G401 (cell line): ENCODE results near the gene TM4SF5. TPM values are rescaled to one million over a fixed set of nuclear protein-coding genes. Genes with fewer than 3 reads are reported as not detected.
A peak's percentile ranks its signal among the peaks of the same experiment; 100 is the strongest.

Experiments
- DNase-seq: peaks from one replicate; pipeline ENCODE4 v3.0.0-alpha.2; 2015; ENCODE audit warnings: low spot score
- in situ Hi-C: cut with HindIII; loops from 2 replicates; pipeline ENCODE4 v1.10.0; 2016; ENCODE audit warnings: low sequenced_read_pairs, mixed read lengths
- total RNA-seq: library from RNA; depleted of rRNA; stranded (reverse); fragments of >200 nt; shearing (Covaris generic); gene quantifications from 2 replicates; pipeline ENCODE4 v1.2.3, GENCODE V29; 2014

The TM4SF5 gene
- total RNA-seq, 1 experiment from 2014 or later = not detected

DNA sequence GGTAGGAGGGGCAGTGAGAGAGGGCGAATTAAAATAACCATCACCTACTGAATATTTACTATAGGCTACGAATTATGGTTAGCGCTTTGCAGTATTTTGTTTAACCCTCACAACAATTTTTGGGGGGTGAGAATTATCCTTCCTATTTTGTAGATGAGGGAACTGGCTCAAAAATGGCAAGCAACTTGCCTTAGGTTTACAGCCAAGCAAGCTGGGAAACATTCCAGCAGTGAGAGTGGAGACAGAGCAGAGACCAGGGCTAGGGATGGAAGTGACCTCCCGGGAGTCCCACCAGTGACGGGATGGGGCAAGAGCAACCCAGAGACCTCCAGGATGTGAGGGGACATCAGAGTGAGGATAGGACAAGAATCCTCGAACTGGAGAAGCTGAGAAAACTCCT is 14.8 kb downstream of the TM4SF5 start:
- peak; percentile 58 for DNase-seq

GRCh38 chr17:4788159-4788806 is 16.6 kb downstream of the TM4SF5 start:
- in situ Hi-C loops = no loop called here
- DNase-seq = no peak

More for the DNA sequence above, 14.8 kb downstream of the TM4SF5 start:
- in situ Hi-C loops = no loop called here

DNA sequence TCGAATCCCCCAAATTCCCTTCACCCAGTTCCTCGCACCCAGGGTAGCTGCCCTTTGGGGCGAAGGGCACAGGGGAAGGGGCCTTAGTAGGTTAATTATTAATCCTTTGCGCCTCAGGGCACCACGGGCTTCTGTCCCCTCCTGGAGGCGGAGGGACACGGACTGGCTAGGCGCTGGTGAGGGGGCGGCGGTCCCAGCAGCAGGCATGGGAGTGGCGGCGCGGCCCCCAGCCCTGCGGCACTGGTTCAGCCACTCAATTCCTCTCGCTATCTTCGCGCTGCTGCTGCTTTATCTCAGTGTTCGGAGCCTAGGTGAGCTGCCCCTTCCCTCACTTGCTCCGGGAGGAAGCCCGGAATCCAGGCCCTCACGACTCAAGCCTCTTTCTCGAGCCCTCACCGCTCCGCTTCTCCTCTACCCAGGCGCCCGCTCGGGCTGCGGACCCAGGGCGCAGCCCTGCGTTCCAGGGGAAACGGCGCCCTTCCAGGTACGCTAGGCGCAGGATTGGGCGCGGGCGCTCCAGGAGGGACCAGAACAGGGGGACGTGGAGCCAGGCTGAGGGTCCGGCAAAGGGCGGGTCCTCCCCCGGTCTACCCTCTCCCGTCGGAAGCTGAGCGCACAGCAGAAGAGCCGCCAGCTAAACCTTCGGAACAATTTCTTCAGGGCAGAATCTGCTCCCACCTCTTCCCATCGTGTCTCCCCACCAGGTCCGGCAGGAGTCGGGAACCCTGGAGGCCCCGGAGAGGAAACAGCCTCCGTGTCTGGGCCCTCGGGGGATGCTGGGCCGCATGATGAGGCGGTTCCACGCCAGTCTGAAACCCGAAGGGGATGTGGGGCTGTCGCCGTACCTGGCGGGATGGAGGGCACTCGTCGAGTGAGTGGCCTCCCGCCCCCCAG is 17.4 kb downstream of the TM4SF5 start, which contains the start of gene GLTPD2:
GLTPD2 (plus strand) TSS at position 158 of the 894 bp plus-strand sequence; CDS start at position 206, 48 bp downstream.
- in situ Hi-C loops = no loop called here
- no peak for DNase-seq

DNA sequence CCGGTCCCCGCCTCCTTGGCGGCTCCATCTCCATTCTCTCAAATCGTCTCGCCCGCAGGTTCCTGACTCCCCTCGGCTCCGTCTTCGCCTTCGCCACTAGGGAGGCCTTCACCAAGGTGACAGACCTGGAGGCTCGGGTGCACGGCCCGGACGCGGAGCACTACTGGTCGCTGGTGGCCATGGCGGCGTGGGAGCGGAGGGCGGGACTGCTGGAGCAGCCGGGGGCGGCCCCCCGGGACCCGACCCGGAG is 17.9 kb downstream of the TM4SF5 start:
- in situ Hi-C loops = no loop called here
- peak; percentile 52 for DNase-seq

- in situ Hi-C loops = no loop called here
Measured at GRCh38 chr17:4789951-4790704, 18.4 kb downstream of the TM4SF5 start.

GRCh38 chr17:4790705-4791088 is 19.0 kb downstream of the TM4SF5 start:
- no peak for DNase-seq
- in situ Hi-C loops = no loop called here

More at GRCh38 chr17:4789951-4790704, 18.4 kb downstream of the TM4SF5 start:
- peak; percentile 86 for DNase-seq

GRCh38 chr17:4795168-4795567 is 23.5 kb downstream of the TM4SF5 start:
- in situ Hi-C loops = no loop called here
- no peak for DNase-seq

DNA sequence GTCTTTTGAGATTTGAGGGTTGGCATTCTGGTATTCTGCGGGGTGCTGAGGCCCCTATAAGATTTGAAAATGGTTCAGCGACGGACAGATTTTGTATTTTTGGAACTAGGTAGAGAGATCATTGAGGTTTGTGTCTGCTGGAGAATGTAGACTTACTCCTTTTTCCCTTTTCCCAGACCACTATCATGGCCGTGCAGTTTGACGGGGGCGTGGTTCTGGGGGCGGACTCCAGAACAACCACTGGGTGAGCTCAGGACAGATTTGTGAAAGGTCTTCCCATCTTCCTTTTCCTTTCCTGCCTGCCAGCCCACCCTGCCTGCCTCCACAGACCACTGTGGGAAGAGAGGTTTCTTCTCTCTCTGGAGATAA is 24.9 kb downstream of the TM4SF5 start:
- peak; percentile 21 for DNase-seq
- in situ Hi-C loops = no loop called here

- in situ Hi-C loops = no loop called here
- DNase-seq = no peak
Measured at GRCh38 chr17:4800462-4801196, 28.9 kb downstream of the TM4SF5 start.

- in situ Hi-C loops = no loop called here
- no peak for DNase-seq
Measured at GRCh38 chr17:4802228-4802627, 30.5 kb downstream of the TM4SF5 start, which contains the start of gene C17orf114. Gene C17orf114, minus strand, starts transcription at chr17:4802328.

DNA sequence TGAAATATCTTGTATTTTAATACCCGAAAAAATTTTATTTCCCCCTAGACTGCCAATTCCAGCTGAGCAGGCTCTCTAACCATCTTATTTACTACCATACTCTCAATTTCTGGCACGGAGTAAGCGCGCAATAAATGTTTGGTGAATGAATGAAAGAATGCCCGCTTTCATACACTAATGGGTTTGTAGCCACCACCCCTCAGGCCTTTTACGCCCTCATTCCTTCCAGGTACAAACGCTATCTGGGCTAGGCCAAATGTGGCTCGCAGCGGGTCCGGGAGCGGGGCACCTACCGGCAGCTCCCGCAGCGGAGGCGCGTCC is 34.7 kb downstream of the TM4SF5 start:
- DNase-seq = peak; percentile 33
- in situ Hi-C loops = no loop called here

DNA sequence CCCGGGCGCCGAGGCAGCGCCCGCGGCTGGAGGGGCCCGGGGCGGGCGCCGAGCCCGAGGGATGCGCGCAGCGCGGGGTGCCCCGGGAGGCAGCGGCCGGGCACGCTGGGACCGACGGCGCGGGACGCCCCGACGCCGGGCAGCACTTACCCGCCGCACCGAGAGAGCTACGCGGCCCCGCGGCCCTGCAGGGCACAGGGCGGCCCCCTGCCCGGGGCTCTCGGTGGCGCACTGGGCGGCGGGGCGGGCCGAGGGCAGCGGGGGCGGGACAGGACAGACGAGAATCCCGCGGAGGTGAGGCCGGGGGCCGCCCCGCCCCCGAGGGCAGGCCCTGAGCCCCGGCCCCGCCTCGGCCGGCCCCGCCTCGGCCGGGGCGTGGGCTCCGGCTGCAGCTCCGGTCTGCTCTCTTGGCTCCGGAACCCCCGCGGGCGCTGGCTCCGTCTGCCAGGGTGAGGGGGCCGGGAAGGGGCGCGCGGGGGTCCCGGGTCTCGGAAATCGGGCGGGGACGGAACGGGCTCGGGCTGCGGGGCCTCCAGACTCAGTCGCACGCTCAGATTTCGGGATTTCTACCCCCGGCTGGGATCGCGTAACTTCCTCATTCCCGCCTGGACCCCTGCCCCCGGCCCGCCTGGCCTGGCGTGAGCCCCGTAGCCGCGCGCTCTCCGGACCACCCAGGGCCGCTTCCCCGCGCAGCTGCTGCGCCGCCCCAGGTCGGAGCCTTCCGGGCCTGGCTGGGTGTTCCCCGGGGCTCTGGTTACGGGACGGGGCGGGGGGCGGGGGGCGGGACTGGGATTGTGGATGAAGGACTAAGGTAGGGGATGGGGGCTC is 35.3 kb downstream of the TM4SF5 start, which contains the start of gene PLD2:
PLD2 (plus strand) TSS at position 376 of the 828 bp plus-strand sequence. CDS start 621 bp downstream, outside the sequence.
- in situ Hi-C loops = no loop called here
- peak; percentile 81 for DNase-seq

- no peak for DNase-seq
- in situ Hi-C loops = no loop called here
Measured at GRCh38 chr17:4807605-4808377, 36.1 kb downstream of the TM4SF5 start.

DNA sequence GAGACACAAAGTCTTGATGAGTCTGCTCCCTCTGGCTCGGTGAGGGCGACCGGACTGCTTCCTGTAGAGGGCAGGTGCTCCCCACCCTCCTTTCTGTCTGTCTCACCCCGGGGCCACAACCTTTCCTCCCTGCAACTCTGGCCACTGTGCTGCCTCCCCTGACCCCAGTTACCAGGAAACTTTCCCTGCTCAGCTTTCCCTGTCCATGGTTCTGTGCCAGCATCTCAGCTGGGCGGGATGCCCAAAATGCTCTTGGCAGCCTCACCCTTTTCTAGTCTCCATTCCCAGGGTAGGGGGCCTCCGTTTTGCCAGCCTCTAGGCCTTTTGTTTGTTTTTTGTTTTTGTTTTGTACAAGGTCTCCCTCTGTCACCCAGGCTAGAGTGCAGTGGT is 36.7 kb downstream of the TM4SF5 start:
- in situ Hi-C loops = no loop called here
- DNase-seq = peak; percentile 63

- in situ Hi-C loops = no loop called here
- DNase-seq = no peak
Measured at GRCh38 chr17:4810696-4811290, 39.1 kb downstream of the TM4SF5 start.

GRCh38 chr17:4811471-4811870 is 39.8 kb downstream of the TM4SF5 start:
- DNase-seq = no peak
- in situ Hi-C loops = no loop called here

DNA sequence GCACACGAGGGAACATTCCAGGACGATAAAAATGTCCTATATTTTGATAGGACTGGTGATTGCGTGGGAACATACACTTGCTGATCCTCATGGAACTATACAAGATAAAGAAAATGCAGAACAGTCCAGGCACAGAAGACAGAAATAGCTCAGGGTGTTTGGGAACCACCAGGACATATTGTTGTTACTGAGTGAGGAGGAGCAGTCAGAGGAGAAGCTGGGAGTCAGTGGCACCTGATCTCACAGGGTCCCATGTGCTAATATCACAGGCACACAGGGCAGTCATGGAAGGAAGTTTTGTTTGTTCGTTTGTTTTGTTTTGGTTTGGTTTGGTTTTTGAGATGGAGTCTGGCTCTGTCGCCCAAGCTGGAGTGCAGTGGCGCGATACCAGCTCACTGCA is 41.0 kb downstream of the TM4SF5 start:
- in situ Hi-C loops = no loop called here
- no peak for DNase-seq
